Hematopoietic multipotent progenitor cell treated with erythropoietin and hydrocortisone succinate and interleukin-3 and kit ligand, for 4 days (in vitro differentiated cells): ENCODE measurements around the gene CPHXL.
A peak's percentile ranks its signal among the peaks of the same experiment; 100 is the strongest.

ENCODE experiments used
- DNase-seq: peaks from one replicate; pipeline ENCODE4 v3.0.0-alpha.2; 2015

Gene CPHXL

DNA sequence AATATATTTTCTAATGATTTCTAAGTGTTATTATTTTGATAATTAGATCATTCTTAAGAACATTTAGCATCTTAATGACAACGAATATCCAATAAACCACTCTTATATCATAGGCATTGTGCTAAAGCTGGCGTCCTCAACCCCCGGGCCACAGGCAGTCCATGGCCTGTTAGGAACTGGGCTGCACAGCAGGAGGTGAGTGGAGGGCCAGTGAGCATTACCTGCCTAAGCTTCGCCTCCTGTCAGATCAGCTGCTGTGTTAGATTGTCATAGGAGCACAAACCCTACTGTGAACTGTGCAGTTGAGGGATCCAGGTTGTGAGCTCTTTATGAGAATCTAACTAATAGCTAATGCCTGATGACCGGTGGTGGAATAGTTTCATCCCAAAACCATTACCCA lies 28.7 kb downstream of the CPHXL start:
- no peak for DNase-seq

DNA sequence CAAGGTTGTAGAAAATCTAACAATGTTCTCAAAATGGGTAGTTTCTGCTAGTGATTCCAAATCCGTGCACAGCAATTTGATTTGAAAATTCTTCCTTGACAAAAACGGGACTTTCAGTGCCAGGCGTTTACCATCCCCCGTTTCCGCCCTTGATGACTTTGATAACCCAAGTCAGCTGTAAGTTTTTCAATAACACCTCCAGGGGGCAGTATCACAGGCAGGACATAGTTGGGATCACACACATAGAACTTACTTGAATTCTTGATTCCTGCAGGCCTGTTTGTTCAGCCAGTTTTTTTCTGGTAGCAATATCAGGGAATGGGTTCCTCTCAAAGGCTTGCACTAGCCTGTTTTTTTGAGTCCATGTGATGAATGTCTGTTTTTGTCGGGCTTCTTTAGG lies 30.6 kb downstream of the CPHXL start:
- peak; percentile 25 for DNase-seq

- DNase-seq = no peak
These were observed 38.9 kb downstream of the CPHXL start for GRCh38 chr16:75687361-75687760.

- no peak for DNase-seq
These were observed 44.0 kb downstream of the CPHXL start for GRCh38 chr16:75682308-75682707.

- DNase-seq = no peak
These were observed 46.9 kb downstream of the CPHXL start for GRCh38 chr16:75679366-75679765.

DNA sequence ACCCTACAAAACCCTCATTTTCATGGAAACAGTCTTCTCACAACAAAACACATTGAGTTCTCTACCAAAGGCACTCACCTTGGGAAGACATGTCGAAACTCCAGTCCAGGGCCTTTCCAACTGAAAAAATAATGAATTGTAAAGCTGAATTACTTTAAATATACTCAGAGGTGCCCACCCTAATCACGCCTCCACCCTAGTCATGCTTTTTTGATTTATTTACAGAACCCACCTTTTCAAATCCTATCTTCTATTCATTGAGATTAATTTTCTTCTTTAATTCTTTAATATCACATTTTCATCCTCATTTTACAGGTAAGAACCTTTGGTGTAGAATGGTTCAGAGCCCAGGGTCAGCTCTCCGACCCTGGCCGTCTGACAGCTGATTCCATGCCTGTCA lies 49.4 kb downstream of the CPHXL start, which contains the start of gene CPHXL2:
TSS of gene CPHXL2 (minus strand) at position 101 of the 400 bp plus-strand sequence. CDS start at position 91, 10 bp downstream.
- no peak for DNase-seq

DNA sequence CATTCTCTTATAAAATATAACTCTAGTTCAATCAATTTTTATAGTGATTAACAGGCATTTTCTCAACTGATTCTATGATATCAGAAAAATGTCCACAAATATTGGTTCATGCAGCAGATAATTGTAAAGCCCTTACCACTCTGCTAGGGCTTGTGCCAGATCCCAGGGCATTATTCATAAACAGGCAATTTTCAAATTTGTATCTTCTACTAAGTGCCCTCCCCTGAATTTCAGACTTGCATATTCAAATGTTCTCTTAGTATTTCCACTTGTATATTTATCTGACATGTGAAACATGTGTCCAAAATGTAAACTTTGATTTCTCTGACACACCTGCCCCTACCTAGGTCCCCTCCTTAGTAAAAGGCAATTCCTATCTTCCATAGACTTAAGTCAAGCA lies 58.8 kb downstream of the CPHXL start:
- no peak for DNase-seq
